ENCODE measurements around the gene RGS6. TPM values are rescaled to one million over a fixed set of nuclear protein-coding genes. Genes with fewer than 3 reads are reported as not detected.
"Not testable (repeated sequence)": the region's sequence is repeated elsewhere in the genome, so short reads cannot be mapped to it uniquely, and the experiment has no call there.

Gene RGS6
- total RNA-seq (2014; rRNA removed; shearing (Covaris generic)) = not detected in 2 replicates

DNA sequence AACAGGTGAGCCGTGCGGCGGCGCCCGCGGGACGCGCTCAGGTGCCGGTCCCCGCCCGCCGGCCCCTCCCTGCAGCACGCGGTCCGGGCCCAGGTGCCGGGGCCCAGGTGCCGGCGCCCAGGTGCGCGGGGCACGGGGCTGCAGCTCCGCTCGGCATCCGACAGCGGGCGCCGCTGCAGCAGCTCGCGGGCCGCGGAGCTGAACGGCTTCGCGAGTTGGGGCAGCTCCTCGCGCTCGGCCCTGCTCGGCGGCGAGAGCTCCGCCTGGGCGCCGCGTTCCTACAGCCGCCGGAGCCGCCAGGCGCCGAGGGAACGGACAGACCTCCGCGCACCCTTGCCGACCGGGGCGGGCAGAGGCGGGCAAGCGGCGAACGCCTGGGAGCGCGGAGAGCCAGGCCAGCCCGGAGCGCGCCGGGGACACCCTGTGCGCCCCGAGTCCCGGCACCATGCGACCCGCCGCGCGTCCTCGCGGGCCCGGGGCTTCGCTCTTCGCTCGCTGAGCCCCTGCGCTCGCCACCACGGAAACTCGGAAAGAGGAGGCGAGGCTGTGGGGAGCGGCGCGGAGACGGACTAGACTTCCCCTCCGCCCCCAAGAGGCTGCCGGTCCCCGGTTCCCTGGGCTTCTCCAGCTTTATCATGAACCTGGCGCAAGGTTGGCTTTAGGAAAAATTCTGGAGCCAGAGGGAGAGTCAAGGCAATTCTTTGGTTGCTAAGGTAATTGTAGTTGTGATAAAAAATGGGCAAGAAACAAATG, at the start of gene RGS6:
RGS6 (plus strand) TSS at position 201 of the 753 bp plus-strand sequence.
- DNase-seq (ENCODE audit: low spot score) = no peak

DNA sequence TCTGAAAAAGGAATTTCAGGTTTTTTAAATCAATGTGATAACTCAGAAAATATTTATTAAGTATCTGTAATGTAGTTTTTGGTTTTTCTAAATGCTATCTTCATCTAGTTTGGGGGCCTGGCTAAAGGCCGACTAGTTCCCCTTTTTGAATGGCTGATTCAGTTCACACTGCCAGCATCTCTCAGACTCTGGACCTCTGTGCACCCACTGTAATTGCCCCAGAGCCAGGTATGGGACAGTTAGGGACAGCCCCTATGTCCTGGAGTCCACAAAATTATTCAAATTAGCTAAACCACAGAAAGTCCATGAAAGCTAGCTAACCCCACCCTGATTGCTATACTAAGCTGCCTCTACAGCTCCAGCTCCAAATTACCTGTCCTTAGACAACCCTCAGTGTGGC, 49.1 kb upstream of the RGS6 start:
- DNase-seq (ENCODE audit: low spot score) = no peak

DNA sequence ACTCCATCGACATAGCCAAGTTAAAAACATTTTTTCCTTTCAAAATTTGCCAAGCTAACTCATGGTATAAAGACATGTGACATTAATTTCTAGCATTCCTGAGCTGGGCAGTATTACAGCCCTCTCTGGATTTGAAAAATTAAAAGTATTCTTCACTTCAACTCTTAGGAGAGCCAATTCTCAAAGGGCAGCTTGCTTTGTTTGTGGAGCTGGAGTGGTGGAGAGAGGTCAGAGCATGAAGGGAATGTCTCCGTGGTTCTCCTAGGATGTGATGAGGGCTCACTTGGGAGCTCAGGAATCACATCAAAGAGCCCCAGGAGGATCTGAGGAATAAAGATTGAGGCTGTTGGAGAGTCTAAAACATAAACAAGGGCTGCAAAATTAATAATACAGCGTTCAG, 46.9 kb upstream of the RGS6 start:
- no peak for DNase-seq (ENCODE audit: low spot score)

DNA sequence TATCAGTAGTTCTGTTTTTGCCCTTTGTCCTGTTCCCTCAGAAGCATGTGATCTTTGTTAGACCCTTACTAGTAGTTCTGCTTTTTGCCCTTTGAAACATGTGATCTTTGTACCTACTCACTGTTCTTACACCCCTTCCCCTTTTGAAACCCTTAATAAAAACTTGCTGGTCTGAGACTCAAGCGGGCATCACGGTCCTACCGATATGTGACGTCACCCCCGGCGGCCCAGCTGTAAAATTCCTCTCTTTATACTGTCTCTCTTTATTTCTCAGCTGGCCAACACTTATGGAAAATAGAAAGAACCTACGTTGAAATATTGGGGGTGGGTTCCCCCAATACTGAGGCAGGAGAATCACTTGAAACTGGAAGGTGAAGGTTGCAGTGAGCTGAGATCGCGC, 44.4 kb upstream of the RGS6 start:
- DNase-seq (ENCODE audit: low spot score) = not testable (repeated sequence)

DNA sequence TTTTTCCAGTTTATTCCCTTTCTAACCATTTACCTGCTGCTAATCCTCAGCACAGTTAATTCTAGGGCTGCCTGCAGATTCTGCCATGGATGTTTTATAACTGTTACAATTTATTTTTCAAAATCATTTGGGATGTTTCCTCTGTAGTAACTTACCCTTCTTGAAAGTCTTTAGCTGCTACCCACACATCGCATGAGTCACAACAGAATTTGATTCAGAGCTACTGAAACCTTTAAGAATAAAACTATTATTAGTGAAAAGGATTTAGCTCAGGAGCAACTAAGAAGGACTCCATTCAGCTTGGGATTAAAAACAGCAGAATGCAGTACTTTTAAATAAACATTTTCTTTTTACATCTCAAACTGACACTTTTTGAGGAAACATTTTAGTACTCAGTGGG, 41.7 kb upstream of the RGS6 start:
- no peak for DNase-seq (ENCODE audit: low spot score)

DNA sequence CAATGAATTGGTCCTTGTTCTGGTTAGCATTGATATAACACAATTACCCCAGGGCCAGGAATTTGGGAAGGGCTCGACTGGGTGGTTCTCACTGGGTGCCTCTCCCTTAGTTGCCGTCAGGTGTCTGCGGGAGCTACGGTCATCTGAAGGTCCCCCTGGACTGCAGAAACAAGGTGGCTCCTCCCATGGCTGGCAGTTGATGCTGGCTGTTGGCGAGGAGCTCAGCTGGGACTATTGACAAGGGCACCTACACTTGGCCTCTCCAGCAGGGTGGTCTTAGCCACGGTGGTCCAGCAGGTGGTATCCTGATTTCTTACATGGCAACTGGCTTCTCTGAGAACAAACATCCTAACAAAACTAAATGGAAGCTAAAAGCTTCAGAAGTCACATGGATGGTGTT, 41.0 kb upstream of the RGS6 start:
- no peak for DNase-seq (ENCODE audit: low spot score)

DNA sequence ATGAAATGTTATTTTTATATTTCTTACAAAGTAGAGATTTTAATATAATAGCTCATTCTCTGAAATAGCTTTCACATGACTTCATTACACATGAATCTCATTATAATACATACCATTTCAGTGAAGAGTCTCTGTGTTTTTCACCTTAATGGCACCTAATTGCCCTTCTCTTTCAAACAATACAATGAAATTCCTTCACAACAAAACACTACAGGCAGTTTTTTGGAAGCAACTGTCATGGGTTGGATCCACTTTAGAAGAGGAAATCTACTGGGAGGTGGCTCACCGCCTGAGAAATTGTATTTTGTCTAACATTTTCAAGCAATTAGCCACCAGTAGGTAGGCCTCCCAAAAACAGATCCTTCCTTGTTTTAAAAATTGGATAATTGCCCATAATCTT, 40.3 kb upstream of the RGS6 start:
- DNase-seq (ENCODE audit: low spot score) = no peak

DNA sequence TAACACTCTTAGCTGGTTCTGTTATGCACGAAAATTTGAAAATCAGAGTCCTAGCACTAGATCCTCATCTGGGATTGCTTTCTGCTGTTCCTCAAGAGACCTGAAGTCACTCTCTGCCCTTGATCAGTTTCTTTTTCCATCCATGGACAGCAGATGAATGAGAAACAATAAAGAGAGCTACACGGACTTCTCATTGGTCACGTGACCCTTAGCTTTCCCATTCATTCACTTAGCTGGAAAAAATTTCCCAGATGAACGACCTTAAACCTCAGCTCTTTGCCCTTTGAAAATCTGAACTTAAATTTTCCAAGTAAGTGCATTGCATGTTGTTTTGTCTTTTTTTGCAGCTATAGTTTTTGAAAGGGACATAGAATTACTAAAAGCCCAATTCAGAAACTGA, 27.2 kb upstream of the RGS6 start:
- no peak for DNase-seq (ENCODE audit: low spot score)

DNA sequence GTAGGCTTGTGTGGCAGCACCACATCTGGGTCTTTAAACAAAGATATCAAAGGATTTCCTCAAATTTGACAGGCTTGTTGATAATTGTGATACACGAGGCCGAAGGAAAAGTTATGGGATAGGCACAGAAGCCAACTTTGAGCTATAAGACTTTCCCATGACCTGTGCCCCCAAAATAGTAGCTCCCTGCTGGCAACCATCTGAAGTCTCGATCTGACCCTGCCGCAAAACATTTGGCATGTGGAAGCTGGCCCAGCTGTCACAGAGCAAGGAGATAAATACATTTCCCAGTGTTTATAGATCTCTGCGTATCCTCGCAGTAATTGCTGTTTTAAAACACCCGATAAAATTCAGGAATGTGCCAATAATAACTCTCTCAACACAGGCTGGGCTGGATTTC, 26.4 kb upstream of the RGS6 start:
- no peak for DNase-seq (ENCODE audit: low spot score)

DNA sequence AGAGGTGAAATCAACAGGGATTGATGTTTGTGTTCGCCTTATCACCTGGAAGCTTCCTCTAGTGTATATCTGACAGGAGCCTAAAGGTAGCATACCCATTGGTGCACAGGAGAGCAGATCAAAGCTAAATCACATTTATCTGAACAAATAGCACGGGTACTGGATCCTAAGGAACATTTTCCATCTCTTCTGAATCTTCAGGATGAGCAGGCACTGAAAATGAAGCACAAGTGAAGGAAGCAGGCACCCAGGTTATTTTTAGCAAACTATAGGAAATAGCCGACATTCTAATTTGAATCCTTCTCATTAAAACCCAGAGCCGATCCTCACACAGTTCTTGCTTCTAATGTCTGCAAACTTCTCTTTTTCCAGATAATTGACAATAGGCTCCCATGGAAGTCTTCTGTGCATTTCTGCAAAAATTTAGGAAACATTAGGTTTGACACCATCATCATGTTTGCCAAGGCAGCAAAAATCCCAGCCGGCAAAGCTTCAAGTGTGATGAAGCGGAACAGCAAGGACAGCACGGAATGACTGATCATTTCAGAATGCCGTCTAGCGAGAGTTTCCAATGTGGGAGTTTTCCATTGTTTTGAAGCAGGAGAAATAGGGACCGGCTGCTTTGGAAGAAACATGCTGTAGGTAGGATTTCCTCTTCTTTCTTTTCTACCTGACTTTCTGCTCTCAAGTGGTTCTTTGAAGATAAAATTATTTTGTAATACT, 24.3 kb upstream of the RGS6 start:
- DNase-seq (ENCODE audit: low spot score) = no peak

DNA sequence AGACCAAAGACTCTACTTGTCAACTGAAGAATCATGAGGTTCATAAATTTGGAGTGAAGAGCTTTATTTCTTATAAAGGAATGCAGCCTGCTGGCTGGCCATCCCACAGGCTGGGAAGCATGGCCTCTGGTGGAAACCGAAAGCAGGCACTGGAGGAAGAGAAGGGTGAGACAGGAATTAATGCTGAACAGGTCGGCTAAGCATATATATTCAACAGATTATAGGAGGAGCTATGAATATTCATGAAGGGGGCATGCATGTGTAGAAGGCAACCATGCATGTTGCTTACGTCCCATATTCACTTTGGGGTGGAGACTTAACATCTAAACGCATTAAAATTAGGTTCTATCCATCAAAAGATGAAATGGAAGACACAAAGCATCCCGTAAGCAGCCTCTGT, 20.6 kb upstream of the RGS6 start:
- no peak for DNase-seq (ENCODE audit: low spot score)

DNA sequence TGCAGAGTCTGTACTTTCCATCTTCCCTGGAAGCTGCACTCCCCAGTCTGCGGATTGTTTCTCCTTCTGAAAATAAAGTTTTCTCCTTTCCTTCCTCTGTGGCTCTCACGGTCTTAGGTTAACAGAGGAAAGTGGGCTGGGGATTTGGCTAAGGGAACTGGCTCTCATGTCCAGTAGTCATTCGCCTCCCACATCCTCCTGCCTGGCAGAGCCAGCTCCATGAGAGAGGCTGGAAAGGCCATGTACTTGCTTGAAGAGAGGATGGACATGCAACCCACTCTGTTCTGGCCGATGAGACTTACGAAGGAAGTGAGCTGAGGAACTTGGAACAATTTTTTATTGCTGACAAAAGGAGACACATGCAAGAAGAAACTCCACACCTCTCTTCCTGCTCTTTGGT, 18.9 kb upstream of the RGS6 start:
- no peak for DNase-seq (ENCODE audit: low spot score)

DNA sequence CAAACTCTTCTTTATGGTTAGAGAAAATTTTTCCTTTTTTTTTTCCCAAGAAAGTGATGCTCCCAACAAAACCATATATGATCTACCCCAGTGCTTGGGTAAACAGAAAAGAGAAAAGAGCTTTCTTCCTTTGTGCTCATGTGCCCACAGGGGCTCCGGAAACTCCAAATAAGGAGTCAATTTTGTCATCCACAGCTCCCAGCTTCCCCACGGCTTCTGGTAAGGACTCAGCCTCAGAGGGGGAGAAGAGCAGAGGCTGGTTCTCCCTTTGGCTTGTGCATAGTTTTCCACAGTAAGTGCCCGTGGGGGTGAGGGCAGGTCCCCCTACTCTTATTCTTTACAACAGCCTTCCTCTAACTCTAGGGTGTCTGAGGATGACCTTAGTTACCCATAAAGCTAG, 13.3 kb upstream of the RGS6 start:
- DNase-seq (ENCODE audit: low spot score) = no peak

DNA sequence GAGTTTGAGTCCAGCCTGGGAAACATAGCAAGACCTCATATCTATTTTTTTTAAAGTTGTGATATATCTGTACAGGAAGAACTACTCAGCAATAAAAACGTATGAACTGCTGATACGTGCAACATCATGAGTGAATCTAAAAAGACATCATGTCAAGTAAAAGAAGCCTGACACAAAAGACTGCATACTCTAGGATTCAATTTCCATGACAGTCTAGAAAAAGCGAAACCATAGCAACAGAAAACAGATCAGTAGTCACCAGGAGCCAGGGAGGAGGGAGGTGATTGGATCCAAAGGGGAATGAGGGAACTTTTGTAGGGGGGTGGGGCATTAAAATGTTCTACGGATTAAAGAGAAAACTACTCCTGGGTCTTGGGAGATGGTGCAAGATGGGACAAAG, 8.7 kb upstream of the RGS6 start:
- no peak for DNase-seq (ENCODE audit: low spot score)

DNA sequence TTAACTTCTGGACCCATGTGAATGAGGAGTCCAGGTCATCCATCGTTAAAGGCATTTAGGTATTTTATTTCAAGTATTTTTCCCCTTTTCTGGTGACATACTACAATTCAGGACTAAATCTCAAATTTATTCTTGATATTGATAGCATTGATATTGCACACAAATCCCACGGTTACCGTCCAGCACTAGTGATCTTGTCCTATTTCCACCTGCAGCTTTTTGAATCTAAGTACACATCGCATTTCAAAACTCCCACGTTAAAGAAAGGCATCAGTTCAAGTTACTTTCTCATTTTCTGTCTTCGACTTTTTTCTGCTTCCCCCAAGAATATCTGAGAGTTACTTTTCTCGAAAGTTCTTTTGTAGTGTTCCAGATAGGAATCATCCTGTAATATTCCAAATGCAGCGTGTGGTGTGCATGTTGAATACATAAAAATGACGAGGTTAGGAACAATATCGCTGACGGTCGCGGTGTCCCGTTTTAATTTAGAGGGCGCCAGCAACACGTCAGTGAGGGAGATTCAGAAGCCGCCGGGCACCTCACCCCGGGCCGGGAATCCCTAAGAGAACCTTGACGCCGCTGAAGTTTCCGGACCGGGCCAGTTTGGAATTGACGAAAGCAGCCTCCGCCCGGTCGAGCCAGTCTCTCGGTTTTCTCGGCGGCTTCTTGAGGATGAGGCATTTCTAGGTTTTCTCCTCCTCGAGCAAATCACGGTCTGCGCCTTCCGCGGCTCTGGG, 569 bp upstream of the RGS6 start:
- no peak for DNase-seq (ENCODE audit: low spot score)

DNA sequence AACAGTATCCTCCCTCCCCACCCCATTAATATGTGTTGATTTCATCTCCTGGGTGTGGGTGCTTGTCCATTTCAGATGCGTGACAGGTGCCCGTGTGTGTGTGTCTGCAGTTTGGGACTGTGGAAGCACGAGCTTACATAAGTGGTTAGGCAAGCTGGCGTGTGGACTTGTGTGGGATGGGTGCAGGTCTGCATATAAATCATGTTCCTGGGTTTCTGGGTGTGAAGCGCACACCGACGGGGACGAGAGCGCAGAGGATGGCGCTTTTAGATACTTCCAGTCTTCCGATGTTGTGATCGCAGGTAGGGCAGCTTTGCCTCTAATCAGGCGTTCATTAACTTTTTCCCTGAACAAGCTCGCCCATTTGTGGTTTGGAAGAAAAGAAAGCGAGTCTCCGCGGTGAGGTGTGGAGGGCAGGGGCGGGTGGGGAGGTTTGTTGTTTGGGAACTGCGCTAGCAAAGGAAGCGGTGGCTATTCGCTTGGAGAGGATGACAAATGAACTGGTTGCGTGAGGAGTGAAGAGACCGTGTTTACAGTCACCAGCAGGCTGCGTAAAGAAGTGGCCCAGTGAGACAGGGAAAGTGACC, 865 bp downstream of the RGS6 start:
- no peak for DNase-seq (ENCODE audit: low spot score)

DNA sequence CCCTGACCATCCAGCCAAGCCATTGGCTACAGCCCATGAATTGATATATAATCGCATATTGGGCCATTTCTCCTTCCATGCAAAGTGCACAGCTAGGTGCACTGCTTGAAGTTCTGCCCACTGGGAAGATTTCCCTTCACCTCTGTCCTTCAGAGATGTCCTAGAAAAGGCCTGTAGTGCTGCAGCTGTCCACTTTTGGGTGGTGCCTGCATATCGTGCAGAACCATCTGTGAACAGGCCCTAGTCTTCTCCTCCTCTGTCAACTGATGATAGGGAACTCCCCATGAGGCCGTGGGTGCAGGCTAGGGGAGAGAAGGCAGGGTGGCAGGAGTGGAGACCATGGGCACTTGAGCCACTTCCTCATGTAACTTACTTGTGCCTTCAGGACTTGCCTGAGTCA, 6.0 kb downstream of the RGS6 start:
- DNase-seq (ENCODE audit: low spot score) = not testable (repeated sequence)

DNA sequence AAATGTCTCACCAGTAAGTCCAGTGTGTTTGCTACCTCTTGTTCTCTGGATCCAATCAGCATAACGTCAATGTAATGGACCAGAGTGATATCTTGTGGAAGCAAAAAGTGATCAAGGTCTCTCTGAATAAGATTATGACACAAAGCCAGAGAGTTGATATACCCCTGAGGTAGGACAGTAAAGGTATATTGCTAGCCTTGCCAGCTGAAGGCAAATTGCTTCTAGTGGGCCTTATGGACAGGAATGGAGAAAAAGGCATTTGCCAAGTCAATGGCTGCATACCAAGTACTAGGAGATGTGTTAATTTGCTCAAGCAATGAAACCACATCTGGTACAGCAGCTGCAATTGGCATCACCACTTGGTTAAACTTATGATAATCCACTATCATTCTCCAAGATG, 7.1 kb downstream of the RGS6 start:
- DNase-seq (ENCODE audit: low spot score) = not testable (repeated sequence)

DNA sequence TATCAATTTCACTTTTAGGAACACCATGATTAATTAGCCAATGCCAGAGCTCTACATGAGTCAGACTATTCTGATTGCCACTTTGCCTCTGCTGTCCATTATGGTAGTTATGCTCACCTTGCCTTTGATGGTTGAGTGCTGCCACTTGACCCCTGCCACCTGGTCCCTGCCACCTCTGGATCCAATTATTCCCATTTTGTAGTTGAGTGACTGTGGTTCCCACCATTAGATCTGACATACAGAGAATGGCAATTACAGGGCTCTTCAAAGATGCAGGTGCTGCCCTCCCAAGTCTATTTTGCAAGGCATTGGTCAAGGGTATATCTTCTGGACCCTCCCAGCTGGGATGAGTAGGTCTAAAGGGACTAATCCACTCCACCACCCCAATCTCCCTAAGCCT, 8.3 kb downstream of the RGS6 start:
- not testable (repeated sequence) for DNase-seq (ENCODE audit: low spot score)

DNA sequence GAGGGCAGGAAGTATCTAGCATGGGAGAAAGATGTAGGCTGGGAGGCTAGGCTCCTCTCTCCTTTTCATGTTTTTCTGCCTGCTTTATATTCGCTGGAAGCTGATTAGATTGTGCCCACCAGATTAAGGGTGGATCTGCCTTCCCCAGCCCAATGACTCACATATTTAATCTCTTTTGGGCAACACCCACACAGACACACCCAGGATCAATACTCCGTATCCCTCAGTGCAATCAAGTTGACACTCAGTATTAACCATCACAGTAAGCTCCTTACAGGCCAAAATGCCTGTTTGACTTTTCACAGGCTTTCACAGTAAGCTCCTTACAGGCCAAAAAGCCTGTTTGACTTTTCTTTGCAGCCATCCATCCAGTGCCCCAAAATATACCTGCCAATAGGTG, 9.4 kb downstream of the RGS6 start:
- not testable (repeated sequence) for DNase-seq (ENCODE audit: low spot score)

DNA sequence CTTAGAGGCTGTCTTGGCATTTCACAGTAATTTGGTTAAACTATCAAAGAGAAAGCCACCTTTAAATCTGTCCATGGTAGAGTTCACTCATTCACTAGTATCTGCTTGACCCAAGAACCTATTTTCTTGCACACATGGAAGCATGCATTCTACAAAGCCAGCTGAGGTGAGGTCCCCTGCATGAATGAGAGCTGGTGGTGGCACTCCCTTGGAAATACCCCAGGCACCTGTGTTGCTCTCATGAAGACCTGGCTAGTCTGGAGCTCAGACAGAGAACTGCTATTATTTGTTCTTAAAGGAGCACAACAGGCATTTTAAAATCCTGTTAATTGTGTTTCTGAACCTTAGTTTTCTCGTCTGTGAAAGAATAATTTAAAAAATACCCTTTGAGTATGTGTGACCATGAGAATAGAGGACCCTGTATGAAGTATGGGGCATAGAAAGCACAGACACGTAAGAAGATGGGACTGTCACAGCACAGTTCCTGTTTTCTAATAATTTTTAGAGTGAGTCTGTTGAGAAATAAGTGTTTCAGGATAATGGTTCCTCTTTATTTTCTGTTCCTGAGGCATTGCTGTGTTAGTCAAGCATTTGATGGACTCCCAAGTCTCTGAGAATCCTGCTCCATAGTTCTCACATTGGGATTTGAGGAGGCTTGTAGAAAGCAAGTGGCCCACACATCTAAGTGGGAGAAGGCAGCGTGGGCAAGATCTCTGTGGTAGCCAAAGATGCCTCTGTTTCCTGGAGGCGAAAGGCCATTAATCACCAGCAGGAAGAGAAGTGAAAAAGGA, 10.9 kb downstream of the RGS6 start:
- no peak for DNase-seq (ENCODE audit: low spot score)

DNA sequence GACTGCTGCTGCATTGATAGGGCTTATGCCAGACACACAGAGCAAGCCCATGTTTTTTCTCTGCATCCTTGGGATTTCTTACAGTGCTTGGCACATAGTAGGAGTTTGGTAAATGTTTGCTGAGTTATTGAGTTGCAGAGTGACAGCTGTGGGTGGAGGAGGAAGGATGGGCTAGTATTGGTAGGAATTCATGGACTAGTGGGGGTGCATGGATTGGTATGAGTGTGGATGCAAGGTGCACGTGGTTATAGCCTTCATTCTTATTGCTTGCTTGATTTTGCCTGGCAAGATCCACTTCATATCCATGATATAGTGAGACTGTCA, 11.4 kb downstream of the RGS6 start:
- no peak for DNase-seq (ENCODE audit: low spot score)

All from A172 (cell line).